ENCODE measurements around the gene PABPN1L. TPM values are rescaled to one million over a fixed set of nuclear protein-coding genes. Genes with fewer than 3 reads are reported as not detected.
A peak's percentile ranks its signal among the peaks of the same experiment; 100 is the strongest.

PABPN1L gene
- total and polyA plus RNA-seq, 2 of the 4 experiments (the other 2 are of a cell fraction), result not detected

GRCh38 chr16:88856122-88856827 lies 10.2 kb downstream of the PABPN1L start:
- ChIA-PET CTCF (interaction anchor here (1.5 to 2.0 kb wide), 3 partner anchors 29 to 46 kb away, joined by 3 to 7 read pairs (median 7); partner anchors contain the start of gene APRT), POLR2A (ENCODE audit: unreplicated experiment) (interaction anchor here (0.8 kb wide), 1 partner anchor 10 kb away, joined by 3 read pairs; no protein-coding TSS in a partner anchor)
- H2BK20ac ChIP-seq (ENCODE audit: low read depth, low read length), result no peak overlapping the region
- ATAC-seq (ENCODE audit: low read depth) (peak; percentile 55), DNase-seq (no peak)
- H3K56ac ChIP-seq (ENCODE audit: extremely low read depth, insufficient read depth, low read length), result no peak overlapping the region
- H2BK15ac ChIP-seq (ENCODE audit: low read depth, low read length), result no peak overlapping the region
- intact Hi-C loops (cut with micrococcal nuclease) (loop anchor here (2.0 to 5.0 kb wide), 2 partner anchors 71 to 361 kb away; partner anchors contain the start of gene ZNF778), dilution Hi-C loops (cut with HindIII; ENCODE audit: low sequenced_read_pairs, unreplicated experiment) (no loop called here), in situ Hi-C loops (cut with MboI; ENCODE audit: low sequenced_read_pairs) (no loop called here)
- H4K91ac ChIP-seq (ENCODE audit: insufficient read depth, low read depth, low read length), result no peak overlapping the region; the same call in 1 of the 2 replicates
- H3K36me3 ChIP-seq (ENCODE audit: control insufficient read depth, insufficient read depth, low read length), result peaks cover 22% of the 10 kb centered on the region
- H3K9ac ChIP-seq (ENCODE audit: low read depth, low read length), result peak overlapping the region; percentile 63
- no peak overlapping the region for H2BK120ac ChIP-seq (ENCODE audit: low read depth, low read length)
- H4K8ac ChIP-seq (ENCODE audit: low read depth in 2 of 2, low read length in 2 of 2), result peak overlapping the region in 1 of 2 experiments; percentile 33; a peak in 1 of 4 replicates
- 23% methylated on average over 9 of the region's 53 CpGs; no CpG with 5 or more reads in 1 of the 2 experiments for WGBS, 2 experiments (ENCODE audit: extremely low coverage in 2 of 2, insufficient read length in 1 of 2)
- peak overlapping the region; percentile 76 for H3K4ac ChIP-seq (ENCODE audit: low read depth, low read length)
- no peak for TF ChIP-seq NFE2L2 (IDR thresholded peaks at IDR 0.05; ENCODE audit: low read depth, low read length)
- H3K27me3 ChIP-seq (ENCODE audit: control insufficient read depth, insufficient read depth, low read length), result no peaks in the 10 kb centered on the region
- peaks cover 18% of the 10 kb centered on the region for H4K20me1 ChIP-seq (ENCODE audit: insufficient read depth, low read length)
- no TSS peak for BruUV-seq (replicated peaks)
- H3K9me1 ChIP-seq (ENCODE audit: insufficient read depth, low read length), result 0 out of 2 replicates have a peak, but pooled peaks cover 4% of the 10 kb centered on the region
- peak overlapping the region; percentile 72 for H3K4me2 ChIP-seq (ENCODE audit: low read depth, low read length)
- peaks cover 9 to 38% of the 10 kb centered on the region in 2 experiments for H3K79me1 ChIP-seq (ENCODE audit: low read depth in 1 of 2, low read length in 2 of 2)
- H3K18ac ChIP-seq (ENCODE audit: low read depth, low read length), result no peak overlapping the region
- H2AK9ac ChIP-seq (replicated peaks; ENCODE audit: low read depth, low read length, poor library complexity), result peak overlapping the region; percentile 96
- H2BK5ac ChIP-seq (ENCODE audit: low read depth, low read length, poor library complexity, severe bottlenecking), result peak overlapping the region; percentile 91
- H4K5ac ChIP-seq (ENCODE audit: low read depth, low read length), result no peak overlapping the region
- peak overlapping the region; percentile 86 for H3K27ac ChIP-seq (ENCODE audit: insufficient read depth, low read length)
- H3K4me1 ChIP-seq (ENCODE audit: control insufficient read depth, insufficient read depth, low read length), result peaks cover 9% of the 10 kb centered on the region
- H2AFZ ChIP-seq (replicated peaks; ENCODE audit: low read length, poor library complexity), result peak overlapping the region; percentile 96
- H3K4me3 ChIP-seq (ENCODE audit: insufficient read depth, low read depth, low read length), result peak overlapping the region; percentile 88
- no peak overlapping the region; the same call in 1 of the 2 replicates for H3K23ac ChIP-seq (ENCODE audit: low read depth, low read length)
- peak overlapping the region; percentile 82 for H2AK5ac ChIP-seq (ENCODE audit: low read depth, low read length)
- H3K9me3 ChIP-seq (ENCODE audit: control insufficient read depth, insufficient read depth, low read length), result no peaks in the 10 kb centered on the region
- peak overlapping the region; percentile 70; the same call in 1 of the 2 replicates for H3K14ac ChIP-seq (replicated peaks; ENCODE audit: low read depth, low read length)

Data from IMR-90 (cell line).